MM.1S (cell line): ENCODE data around the gene TFIP11.

Source experiments
- DNase-seq: peaks from one replicate; pipeline ENCODE4 v3.0.0-alpha.2; 2015
- H2AFZ ChIP-seq: fragments of 300-600 bp; sonication (generic); 2 replicates; pipeline ENCODE4 v1.6.0; 2016; ENCODE audit warnings: antibody characterized with exemption, low read length
- H3F3A ChIP-seq: fragments of 300-600 bp; sonication (generic); 2 replicates; pipeline ENCODE4 v1.6.1; 2016; ENCODE audit warnings: mild to moderate bottlenecking, antibody characterized with exemption, low read length, moderate library complexity, mixed read lengths; ENCODE audit not compliant: insufficient read depth
- H3K27ac ChIP-seq: fragments of 300-600 bp; sonication (generic); 2 replicates; pipeline ENCODE4 v1.5.1; 2016; ENCODE audit warnings: mild to moderate bottlenecking, low read length
- H3K27me3 ChIP-seq: fragments of 300-600 bp; sonication (generic); replicated peaks from 2 replicates; pipeline ENCODE4 v1.6.0; 2016; ENCODE audit warnings: low read length; ENCODE audit not compliant: insufficient read depth
- H3K36me3 ChIP-seq: fragments of 300-600 bp; sonication (generic); replicated peaks from 2 replicates; pipeline ENCODE4 v1.6.1; 2016; ENCODE audit warnings: mild to moderate bottlenecking, low read length, mixed read lengths; ENCODE audit not compliant: insufficient read depth
- H3K4me1 ChIP-seq: fragments of 300-600 bp; sonication (generic); 2 replicates; pipeline ENCODE4 v1.6.1; 2016; ENCODE audit warnings: low read length, mixed read lengths
- H3K4me2 ChIP-seq: fragments of 300-600 bp; sonication (generic); 2 replicates; pipeline ENCODE4 v1.6.0; 2016; ENCODE audit warnings: low read depth, low read length
- H3K4me3 ChIP-seq: fragments of 300-600 bp; sonication (generic); 2 replicates; pipeline ENCODE4 v1.5.1; 2016; ENCODE audit warnings: low read length, mixed read lengths
- H3K79me2 ChIP-seq: fragments of 300-600 bp; sonication (generic); 2 replicates; pipeline ENCODE4 v1.6.1; 2016; ENCODE audit warnings: mixed run types, low read length, mixed read lengths
- H3K9ac ChIP-seq: fragments of 300-600 bp; sonication (generic); 2 replicates; pipeline ENCODE4 v1.6.1; 2016; ENCODE audit warnings: low read length, mixed read lengths
- H3K9me2 ChIP-seq: fragments of 300-600 bp; sonication (generic); replicated peaks from 2 replicates; pipeline ENCODE4 v1.6.1; 2016; ENCODE audit warnings: mild to moderate bottlenecking, low read length, mixed read lengths; ENCODE audit not compliant: insufficient read depth
- H3K9me3 ChIP-seq: fragments of 300-600 bp; sonication (generic); replicated peaks from 2 replicates; pipeline ENCODE4 v1.6.1; 2016; ENCODE audit warnings: mild to moderate bottlenecking, low read length, mixed read lengths; ENCODE audit not compliant: insufficient read depth
- H4K20me1 ChIP-seq: fragments of 300-600 bp; sonication (generic); 2 replicates; pipeline ENCODE4 v1.6.1; 2016; ENCODE audit warnings: mild to moderate bottlenecking, low read length, moderate library complexity, mixed read lengths; ENCODE audit not compliant: insufficient read depth
- CTCF ChIP-seq: fragments of 300-600 bp; sonication (generic); IDR thresholded peaks from 2 replicates; pipeline ENCODE4 v1.5.1; 2016; ENCODE audit warnings: antibody characterized with exemption, low read length, mixed read lengths
- EZH2 ChIP-seq: fragments of 300-600 bp; sonication (generic); optimal IDR thresholded peaks from 2 replicates; pipeline ENCODE3; 2017; ENCODE audit warnings: low read depth, mild to moderate bottlenecking, antibody characterized with exemption, low read length, mixed read lengths
- EZH2phosphoT487 ChIP-seq: fragments of 300-600 bp; sonication (generic); IDR thresholded peaks from 2 replicates; pipeline ENCODE4 v1.6.1; 2018; ENCODE audit warnings: antibody characterized with exemption, low read length

Gene TFIP11

GRCh38 chr22:26450453-26451185, 61.7 kb downstream of the TFIP11 start:
- H3K27me3 ChIP-seq = no peaks in the 10 kb centered on the region
- no peaks in the 10 kb centered on the region for H3K79me2 ChIP-seq
- no peaks in the 10 kb centered on the region for H3F3A ChIP-seq
- no peak overlapping the region for H3K4me2 ChIP-seq
- no peaks in the 10 kb centered on the region for H3K36me3 ChIP-seq
- no peaks in the 10 kb centered on the region for H3K4me1 ChIP-seq
- no peak overlapping the region for H3K4me3 ChIP-seq
- H3K27ac ChIP-seq = no peak overlapping the region
- H3K9me3 ChIP-seq = no peaks in the 10 kb centered on the region
- H3K9ac ChIP-seq = no peak overlapping the region
- H2AFZ ChIP-seq = no peak overlapping the region
- no peaks in the 10 kb centered on the region for H3K9me2 ChIP-seq
- TF ChIP-seq EZH2 (no peak), CTCF (no peak), EZH2phosphoT487 (no peak)
- DNase-seq = no peak
- H4K20me1 ChIP-seq = no peaks in the 10 kb centered on the region

- H3K9me2 ChIP-seq = no peaks in the 10 kb centered on the region
- H4K20me1 ChIP-seq = no peaks in the 10 kb centered on the region
- no peak overlapping the region for H3K9ac ChIP-seq
- no peaks in the 10 kb centered on the region for H3K79me2 ChIP-seq
- no peak overlapping the region for H3K4me2 ChIP-seq
- H3K27ac ChIP-seq = no peak overlapping the region
- H3K9me3 ChIP-seq = no peaks in the 10 kb centered on the region
- no peaks in the 10 kb centered on the region for H3K36me3 ChIP-seq
- H3F3A ChIP-seq = no peaks in the 10 kb centered on the region
- H3K4me3 ChIP-seq = no peak overlapping the region
- H3K4me1 ChIP-seq = no peaks in the 10 kb centered on the region
- DNase-seq = no peak
- no peak overlapping the region for H2AFZ ChIP-seq
- TF ChIP-seq EZH2phosphoT487 = no peak
- TF ChIP-seq CTCF = no peak
- no peak for TF ChIP-seq EZH2
- H3K27me3 ChIP-seq = no peaks in the 10 kb centered on the region
These were observed 63.3 kb downstream of the TFIP11 start for GRCh38 chr22:26448941-26449340.

- Histone ChIP-seq H3K27ac (no peak overlapping the region), H3K27me3 (no peaks in the 10 kb centered on the region), H3K4me2 (no peak overlapping the region), H3K79me2 (no peaks in the 10 kb centered on the region), H3K4me1 (no peaks in the 10 kb centered on the region), H3K4me3 (no peak overlapping the region), H3F3A (no peaks in the 10 kb centered on the region), H3K36me3 (no peaks in the 10 kb centered on the region), H3K9ac (no peak overlapping the region), H2AFZ (no peak overlapping the region), H4K20me1 (no peaks in the 10 kb centered on the region), H3K9me3 (no peaks in the 10 kb centered on the region), H3K9me2 (no peaks in the 10 kb centered on the region)
- TF ChIP-seq EZH2phosphoT487 (no peak), EZH2 (no peak), CTCF (no peak)
- DNase-seq = no peak
These were observed 63.9 kb downstream of the TFIP11 start for GRCh38 chr22:26448334-26448733.
